ENCODE results near the gene SH3PXD2A.

Gene SH3PXD2A, protein sequence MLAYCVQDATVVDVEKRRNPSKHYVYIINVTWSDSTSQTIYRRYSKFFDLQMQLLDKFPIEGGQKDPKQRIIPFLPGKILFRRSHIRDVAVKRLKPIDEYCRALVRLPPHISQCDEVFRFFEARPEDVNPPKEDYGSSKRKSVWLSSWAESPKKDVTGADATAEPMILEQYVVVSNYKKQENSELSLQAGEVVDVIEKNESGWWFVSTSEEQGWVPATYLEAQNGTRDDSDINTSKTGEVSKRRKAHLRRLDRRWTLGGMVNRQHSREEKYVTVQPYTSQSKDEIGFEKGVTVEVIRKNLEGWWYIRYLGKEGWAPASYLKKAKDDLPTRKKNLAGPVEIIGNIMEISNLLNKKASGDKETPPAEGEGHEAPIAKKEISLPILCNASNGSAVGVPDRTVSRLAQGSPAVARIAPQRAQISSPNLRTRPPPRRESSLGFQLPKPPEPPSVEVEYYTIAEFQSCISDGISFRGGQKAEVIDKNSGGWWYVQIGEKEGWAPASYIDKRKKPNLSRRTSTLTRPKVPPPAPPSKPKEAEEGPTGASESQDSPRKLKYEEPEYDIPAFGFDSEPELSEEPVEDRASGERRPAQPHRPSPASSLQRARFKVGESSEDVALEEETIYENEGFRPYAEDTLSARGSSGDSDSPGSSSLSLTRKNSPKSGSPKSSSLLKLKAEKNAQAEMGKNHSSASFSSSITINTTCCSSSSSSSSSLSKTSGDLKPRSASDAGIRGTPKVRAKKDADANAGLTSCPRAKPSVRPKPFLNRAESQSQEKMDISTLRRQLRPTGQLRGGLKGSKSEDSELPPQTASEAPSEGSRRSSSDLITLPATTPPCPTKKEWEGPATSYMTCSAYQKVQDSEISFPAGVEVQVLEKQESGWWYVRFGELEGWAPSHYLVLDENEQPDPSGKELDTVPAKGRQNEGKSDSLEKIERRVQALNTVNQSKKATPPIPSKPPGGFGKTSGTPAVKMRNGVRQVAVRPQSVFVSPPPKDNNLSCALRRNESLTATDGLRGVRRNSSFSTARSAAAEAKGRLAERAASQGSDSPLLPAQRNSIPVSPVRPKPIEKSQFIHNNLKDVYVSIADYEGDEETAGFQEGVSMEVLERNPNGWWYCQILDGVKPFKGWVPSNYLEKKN

DNA sequence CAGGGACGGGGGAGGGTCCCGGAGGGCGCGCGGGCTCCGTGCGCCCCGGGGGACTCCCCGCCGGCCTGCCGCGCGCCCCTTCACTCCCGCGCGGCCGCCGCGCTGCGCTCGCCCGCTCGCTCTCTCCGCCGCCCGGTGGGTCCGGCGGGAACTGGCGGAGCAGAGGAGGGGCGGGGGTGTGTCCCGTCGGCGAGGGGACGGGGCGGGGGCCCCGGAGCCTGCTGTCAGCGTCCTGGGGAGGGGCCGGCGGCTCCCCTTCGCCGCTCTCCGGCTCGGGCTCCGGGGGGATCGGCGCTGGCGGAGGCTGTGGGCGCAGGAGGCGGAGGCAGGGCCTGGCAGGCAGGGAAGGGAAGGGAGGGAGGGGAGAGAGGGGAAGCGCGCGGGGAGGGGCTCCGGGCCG, at the start of gene SH3PXD2A:
SH3PXD2A (minus strand) TSS at position 153 of the 400 bp plus-strand sequence. CDS start 310 bp downstream, outside the sequence.
- DNase-seq, result peak; percentile 24 to 34

DNA sequence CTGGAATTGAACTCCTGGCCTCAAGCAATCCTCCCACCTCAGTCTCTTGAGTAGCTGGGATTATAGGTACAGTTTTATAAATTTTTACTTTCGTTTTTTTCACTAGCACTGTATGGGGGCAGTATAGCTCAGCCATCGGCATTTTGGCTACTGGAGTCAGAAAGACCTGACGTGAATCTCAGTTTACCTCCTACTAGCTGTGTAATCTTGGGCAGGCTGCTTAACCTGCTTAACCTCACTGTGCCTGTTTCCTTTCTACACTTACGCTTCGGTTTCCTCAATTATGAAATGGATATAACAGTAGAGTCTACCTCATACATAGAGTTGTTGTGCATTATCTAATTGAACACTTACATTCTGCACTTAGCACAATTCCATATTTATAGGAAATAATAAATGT, 45.9 kb upstream of the SH3PXD2A start:
- DNase-seq, result no peak

DNA sequence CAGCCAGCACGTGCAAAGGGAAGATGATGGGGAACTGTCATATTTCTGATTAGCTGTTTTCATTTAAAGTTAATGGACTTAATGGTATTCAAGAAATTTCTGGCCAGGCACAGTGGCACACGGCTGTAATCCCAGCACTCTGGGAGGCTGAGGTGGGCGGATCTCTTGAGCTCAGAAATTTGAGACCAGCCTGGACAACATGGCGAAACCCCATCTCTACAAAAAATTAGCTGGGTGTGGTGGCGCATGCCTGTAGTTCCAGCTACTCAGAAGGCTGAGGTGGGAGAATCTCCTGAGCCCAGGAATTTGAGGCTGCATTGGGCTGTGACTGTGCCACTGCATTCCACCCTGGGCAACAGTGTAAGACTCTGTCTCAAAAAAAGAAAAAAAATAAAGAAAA, 43.9 kb upstream of the SH3PXD2A start:
- DNase-seq, result no peak

DNA sequence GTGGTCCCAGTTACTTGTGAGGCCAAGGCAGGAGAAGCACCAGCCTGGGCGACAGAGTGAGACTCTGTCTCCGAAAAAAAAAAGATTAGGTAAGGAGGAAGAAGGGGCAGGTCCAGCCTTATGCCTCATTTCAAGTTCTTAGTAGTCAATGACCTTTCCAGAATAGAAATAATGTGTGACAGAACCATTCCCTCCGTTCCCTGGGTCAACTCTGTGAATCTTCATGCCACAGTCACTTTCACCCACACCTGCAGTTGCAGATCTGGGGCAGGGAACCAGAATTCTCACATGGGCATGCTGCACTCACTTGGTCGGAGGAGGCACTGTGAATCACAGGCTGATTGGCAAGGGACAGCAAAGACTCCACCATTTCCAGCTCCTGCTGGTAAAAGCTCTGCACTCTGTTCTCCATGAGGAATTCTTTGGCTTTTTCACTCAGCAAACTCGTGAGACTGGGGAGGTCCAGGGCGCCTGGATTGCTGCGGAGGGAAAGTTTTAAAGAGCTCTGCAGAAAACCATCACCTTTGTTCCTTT, 41.9 kb upstream of the SH3PXD2A start:
- no peak for DNase-seq

DNA sequence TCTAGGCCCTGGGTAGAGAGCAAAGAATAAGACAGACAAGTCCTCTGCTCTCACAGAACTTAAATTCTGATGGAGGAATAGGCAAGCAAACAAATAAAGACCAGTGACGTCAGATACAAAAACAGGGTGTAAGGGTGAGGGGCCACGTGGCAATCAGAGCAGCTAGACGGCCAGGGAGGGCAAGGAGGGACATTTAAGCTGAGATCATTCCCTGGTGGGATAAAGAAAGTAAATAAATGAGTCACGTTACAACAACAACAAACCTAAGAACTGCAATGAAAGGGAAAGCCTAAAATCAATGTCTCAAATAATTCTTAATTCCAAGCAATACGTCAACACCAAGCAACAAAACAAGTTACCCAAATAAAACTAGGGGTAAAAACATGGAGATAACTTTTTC, 40.8 kb upstream of the SH3PXD2A start:
- no peak for DNase-seq

DNA sequence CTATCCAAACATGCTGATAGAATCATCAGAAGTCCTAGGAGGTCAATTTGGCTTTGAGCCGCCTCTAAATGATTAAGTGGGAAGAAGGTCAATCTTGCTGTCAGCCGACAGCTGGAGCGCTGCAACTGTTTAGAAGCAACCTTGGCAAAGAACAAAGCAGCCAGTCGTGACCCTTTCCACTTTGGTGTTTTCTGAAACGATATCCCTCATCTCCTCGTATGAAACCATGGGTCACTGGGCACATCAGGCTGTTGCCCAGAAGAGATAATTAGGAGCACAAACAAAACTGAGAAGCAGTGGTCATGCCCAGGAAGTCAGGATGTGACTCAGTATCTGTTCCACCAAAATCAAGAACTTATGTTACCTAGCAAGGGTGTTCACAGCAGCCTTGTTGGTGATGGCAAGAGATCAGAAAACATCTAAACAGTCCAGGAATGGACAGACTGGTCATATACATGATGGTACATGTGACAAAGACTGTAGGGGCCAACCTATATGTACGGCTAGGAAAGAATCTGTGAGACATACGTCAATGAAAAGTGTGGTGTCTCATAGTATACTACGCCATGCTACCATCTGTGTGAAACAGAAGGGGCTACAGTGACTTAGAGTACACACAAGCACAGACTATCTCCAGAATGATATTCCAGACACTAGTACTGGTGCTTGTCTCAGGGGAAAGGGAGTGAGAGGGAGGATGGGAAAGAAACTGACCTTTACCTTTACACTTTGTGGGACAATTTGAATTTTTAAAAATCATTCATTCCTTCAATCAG, 40.2 kb upstream of the SH3PXD2A start:
- no peak for DNase-seq

DNA sequence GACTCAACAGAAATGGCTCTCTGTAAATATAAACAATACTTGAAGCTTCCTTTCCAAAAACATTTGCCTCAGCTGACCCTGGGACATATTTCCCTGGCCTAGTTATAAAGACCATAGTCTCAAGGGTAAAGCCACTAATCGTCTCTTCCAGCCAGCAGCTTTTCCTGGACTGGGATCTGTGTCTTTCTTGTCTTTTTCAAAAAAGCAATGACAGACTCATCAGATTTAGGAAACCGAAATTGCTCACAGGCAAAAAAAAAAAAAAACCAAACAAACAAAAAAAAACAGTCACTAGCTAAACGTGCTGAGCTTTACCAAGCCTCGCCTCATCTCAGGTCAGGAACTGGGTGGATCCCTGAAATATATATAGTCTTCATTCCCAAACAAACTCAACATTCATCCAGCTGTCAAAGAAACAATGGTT, 39.1 kb upstream of the SH3PXD2A start:
- DNase-seq, result no peak

DNA sequence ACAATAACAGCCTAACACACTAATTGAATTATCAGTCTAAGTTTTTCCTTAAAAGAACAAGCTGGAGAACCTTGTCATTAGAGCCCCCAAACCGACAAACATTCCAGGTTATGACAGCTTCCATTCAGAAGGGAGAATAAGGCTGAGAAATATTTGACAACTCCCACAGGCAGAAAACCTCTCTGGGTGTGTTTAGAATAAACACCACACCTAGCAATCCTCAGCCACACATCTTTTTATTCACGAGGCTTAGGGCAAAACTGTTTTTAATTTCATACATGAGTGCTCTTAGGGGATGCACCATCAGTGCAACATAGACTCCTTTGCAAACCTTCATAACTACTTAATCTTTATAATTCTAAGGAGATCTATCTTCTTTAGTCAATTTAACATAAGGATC, 38.4 kb upstream of the SH3PXD2A start:
- no peak for DNase-seq

DNA sequence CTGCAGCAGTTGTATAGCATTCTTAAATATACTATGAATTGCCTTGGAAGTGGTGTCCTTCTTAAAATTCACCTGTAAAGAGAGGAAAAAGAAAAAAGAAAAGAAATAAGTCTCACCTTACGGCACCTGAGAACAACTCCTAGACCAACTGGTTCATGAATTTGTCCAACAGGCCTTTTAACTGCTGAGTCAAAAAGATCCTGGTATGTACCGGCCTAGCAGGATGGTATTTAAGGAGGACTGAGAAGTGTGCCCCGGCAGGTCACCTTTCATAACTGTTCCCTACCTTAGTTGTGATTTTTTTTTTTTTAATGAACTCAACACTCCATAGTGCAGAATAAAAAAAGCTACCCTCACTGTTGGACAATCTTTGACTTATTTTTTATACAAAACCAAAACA, 36.8 kb upstream of the SH3PXD2A start:
- DNase-seq, result no peak

DNA sequence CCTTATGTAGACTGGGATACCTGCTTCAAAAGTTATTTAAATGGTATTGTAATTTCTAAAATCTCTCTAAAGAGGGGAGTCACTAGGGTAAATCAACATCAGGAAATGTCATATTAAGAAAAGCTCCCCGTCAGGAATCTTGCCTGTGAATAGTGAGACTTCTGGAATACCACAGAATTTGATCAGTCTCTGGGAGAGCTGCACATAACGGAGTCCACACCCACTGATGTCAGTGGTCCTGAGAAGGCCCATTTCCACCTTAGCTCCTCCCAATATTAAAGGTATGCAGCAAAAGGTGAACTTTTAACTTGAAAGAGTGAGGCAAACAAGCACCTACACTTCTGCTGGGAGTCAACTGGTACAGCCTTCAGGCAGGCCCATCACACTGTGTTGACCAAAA, 35.3 kb upstream of the SH3PXD2A start:
- no peak for DNase-seq

DNA sequence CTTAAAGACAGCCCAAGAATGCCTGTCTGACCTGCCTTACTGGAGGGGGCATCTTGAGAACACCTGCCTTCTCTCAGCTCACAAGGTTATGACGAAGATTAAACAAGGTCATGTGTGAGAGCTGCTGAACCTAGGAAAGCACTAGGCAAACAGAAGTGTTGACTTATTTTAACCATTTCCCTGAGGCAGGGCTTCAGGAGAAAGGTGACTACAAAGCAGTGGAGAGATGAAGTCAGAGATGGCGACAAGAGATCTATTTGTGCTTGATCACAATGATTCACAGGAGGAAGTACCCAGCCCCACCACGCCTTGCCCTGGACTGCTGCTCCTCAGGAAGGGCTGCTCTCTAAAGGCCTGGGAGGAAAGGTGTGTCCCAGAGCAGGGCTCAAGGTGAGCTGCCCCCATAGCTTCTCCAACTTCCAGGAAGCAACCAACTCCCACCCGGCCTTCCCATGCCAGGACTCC, 34.9 kb upstream of the SH3PXD2A start:
- peak; percentile 34 to 47 for DNase-seq

DNA sequence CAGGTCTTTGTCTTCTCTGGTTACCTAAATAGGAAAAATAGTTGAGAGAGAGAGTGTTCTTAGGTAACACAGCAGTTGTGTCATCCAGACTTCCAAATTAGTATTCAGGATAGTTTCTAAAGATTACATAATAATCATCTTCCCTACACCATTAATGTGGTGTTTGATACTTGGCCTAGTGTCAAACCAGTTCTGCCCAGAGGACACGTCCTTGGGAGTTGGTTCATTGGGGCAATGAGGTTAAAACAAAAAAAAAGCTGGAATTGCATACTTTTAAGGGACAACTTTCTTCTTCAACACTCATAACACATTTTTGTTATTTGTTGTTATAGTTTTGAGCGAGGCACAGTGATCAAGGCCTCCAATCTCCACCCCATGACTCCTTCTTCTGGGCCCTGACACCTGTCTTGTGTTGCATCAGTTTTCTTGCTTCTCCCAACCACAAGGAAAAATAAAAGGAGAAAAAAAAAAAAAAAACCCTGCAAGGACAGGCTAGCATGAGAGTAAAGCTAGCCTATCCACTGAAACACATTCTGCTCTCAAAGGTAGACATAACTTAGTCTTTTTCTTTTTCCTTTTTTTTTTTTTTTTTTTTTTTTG, 33.8 kb upstream of the SH3PXD2A start:
- DNase-seq, result no peak

DNA sequence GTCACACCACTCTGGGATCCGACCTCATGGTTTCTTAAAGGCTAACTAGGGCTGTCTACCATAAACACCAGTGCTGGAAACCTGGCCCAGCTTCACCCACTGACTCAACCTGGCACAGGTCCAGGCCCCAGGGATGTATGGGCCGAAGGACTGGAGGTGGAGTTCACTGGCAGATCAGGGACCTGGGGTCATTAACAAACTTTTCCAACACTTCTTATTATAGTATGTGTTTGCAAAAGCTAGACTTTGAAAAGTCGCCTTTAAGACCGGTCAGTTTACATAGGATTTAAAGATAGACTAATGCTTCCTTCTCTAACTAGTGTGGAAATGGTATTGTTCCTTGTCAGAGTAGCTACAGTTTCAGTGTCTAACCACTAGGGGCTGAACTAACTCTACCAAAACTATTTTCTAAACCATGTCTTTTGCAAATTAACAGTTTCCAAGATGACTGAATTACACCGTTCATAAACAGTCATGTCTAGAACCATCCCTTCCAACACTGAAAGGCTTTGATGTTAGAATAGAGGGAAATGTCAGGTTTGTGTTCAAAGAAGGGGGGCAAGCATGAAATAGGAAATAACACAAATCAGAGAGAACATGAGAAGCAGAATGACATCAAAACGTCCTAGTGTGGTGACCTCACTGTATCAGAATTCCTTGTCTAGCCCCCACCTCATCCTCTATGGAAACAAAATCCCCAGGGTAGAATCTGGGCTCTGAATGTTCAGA, 32.9 kb upstream of the SH3PXD2A start:
- no peak for DNase-seq

DNA sequence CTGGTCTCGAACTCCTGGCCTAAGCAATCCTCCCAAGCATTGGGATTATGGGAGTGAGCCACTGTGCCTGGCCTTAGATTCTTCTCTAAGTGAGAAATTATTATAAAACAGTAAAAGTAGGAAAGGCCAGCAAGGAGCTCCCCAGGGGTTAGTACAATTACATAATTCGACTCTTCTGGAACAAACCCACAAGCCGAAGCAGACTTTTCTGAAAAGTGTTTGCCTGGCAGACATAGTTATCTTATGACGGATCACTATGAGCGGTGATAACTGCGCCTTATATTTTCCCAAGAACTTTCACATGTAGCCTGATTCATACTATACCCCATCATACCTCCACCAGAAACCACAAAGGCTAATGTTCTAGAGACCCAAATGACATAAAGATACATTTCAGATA, 30.2 kb upstream of the SH3PXD2A start:
- no peak for DNase-seq

DNA sequence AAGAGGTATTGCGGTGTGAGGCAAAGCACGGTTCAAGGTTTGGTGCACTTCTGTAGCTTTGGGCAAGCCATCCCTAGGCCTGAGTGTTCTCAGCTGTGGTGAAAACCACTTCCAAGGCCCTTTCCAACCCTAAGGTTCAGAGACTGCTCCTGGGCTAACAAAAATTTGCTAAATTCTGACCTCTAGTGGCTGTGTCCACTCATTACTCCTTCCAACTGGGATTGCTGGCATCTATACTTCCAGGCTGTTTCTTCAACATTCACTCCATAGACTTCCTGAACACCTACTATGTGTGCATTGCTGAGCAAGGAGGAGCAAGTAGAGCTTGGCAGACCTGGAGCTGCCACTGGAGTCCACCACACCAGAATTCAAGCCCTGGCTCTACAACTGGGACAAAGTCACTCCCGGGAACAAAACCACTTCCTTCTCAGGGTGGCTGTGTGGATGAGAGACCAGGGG, 29.3 kb upstream of the SH3PXD2A start:
- DNase-seq, result no peak

DNA sequence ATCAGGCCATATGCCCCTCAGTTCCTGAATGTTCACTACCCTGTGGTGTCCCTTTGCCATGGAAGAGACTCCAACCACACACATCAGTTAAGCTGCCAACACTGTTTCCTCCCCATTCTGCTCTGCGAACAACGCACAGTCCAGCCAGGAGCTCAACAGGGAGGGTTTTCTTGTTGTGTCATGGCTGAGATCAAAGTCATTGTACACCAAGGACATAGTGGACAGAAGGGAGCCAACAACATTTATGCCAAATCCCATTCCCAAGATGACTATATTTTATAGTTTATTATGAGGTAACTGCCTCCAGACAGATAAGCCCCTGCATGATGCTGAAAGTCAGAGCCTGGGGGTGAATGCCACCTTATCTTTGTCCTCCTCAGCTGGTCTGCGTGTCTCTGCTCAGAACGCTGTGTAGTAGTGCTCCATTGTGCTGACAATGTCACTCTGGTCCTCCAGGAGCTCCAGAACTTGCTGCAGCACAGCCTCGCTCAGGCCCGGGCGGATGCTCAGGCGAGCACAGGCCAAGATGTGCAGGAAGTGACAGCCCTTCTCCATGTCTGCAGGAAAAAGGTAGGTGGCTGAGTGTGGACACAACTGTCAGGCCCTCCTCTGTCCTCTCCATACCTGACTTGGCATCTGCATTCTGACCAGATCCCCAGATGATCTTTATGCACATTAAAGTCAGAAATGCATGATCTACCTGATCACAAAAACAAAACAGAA, 27.1 kb upstream of the SH3PXD2A start:
- no peak for DNase-seq

DNA sequence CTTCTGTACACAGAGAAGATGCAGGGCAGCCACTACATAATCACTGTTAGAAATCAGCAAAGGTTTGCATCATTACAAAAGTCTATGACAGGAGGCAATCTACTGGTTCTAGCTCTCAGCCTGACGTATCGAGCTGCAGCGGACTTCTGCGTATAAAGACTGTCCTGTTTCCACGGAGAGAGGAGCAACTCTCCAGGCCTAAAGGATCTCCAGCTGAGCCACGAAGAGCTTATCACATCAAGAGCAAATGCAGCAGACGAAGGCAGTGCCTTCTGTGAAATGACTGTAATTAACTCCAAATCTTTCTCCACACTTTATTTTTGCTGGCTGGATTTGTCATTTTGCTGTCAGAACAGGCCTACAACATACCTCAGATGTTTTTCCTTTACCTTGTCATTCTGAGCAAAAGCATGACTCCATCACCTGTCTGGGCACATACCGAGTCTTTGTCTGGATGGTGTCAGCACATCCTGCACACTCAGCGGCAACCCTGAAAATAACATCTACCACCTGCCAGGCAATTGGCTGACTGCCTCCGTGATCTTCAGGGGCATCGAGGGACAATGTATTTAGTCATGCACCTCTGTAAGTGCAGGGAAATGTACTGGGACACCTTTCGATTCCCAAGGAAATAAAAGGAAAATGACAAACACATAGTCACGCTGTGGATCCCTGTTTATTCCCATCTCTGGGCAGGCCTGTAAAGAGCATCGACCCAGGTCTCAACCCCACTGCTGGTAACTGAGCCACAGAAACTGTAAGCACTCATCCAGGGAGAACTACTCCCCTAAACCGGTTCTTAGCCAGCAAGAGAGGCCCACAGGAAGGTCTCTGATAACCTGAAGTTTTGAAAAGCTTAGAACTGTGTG, 26.3 kb upstream of the SH3PXD2A start:
- no peak for DNase-seq

DNA sequence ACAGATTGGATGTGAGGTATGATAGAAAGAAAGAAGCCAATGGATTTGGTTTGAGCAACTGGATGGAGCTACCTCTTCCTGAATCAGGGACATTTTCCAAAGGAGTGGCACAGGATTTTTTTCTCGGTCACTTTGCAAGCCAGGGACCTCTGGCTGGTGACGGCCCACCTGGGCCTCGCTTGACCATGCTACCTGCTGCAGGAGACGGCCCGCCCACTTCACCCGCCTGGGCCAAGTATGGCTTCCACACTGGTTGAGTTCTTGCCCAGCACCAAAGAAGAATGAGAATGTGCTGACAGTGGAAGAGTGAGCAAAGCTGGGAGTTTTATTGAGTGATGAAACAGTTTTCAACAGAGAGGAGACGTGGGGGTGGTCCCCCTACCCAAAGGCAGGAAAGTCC, 24.5 kb upstream of the SH3PXD2A start:
- no peak for DNase-seq

DNA sequence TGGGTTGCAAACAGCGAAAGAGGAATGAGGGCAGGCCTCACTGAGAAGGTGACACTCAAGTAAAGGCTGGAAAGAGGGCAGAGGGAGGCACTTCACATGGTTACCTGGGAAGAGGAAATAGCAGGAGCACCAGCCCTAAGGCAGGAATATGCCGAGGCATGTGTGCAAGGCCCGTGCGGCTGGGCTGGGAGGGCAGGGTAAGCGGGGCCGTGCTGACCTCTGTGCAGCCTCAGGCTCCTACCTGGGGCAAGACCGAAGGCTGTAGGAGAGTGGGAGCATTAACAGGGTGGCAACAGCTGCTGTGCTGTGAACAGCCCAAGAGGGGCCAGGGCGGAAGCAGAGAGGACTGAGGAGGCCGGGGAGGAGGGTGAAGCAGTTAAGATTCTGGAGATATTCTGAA, 24.0 kb upstream of the SH3PXD2A start:
- no peak for DNase-seq
